Neural progenitor cell (in vitro differentiated cells): ENCODE results near the gene PLK1. TPM values are rescaled to one million over a fixed set of nuclear protein-coding genes. Genes with fewer than 3 reads are reported as not detected.

Experiments used
- DNase-seq: peaks from one replicate; pipeline ENCODE4 v3.0.0-alpha.2; 2016; ENCODE audit warnings: low spot score
- H2AFZ ChIP-seq: fragments of 200-600 bp; sonication (generic); replicated peaks from 2 replicates; pipeline ENCODE4 v1.6.1; 2016; ENCODE audit warnings: antibody characterized with exemption
- H3F3A ChIP-seq: fragments of 200-600 bp; sonication (generic); 2 replicates; pipeline ENCODE4 v1.6.1; 2016; ENCODE audit warnings: antibody characterized with exemption, low read depth
- H3K27ac ChIP-seq: fragments of 200-600 bp; sonication (generic); 2 replicates; pipeline ENCODE4 v1.5.1; 2016; ENCODE audit warnings: mild to moderate bottlenecking
- H3K27me3 ChIP-seq: fragments of 200-600 bp; sonication (generic); 2 replicates; pipeline ENCODE4 v1.6.1; 2016; ENCODE audit warnings: mild to moderate bottlenecking, moderate library complexity
- H3K36me3 ChIP-seq: fragments of 200-600 bp; sonication (generic); 2 replicates; pipeline ENCODE4 v1.5.1; 2016
- H3K4me1 ChIP-seq: fragments of 200-600 bp; sonication (generic); 2 replicates; pipeline ENCODE4 v1.6.1; 2016; ENCODE audit warnings: mixed run types
- H3K4me2 ChIP-seq: fragments of 200-600 bp; sonication (generic); 2 replicates; pipeline ENCODE4 v1.6.1; 2016
- H3K4me3 ChIP-seq: fragments of 200-600 bp; sonication (generic); 2 replicates; pipeline ENCODE4 v1.5.1; 2016
- H3K79me2 ChIP-seq: fragments of 200-600 bp; sonication (generic); 2 replicates; pipeline ENCODE4 v1.6.1; 2016; ENCODE audit warnings: low read depth
- H3K9ac ChIP-seq: fragments of 200-600 bp; sonication (generic); 2 replicates; pipeline ENCODE4 v1.6.1; 2016
- H3K9me3 ChIP-seq: fragments of 200-600 bp; sonication (generic); 2 replicates; pipeline ENCODE4 v1.5.1; 2016; ENCODE audit warnings: low read depth
- H4K20me1 ChIP-seq: fragments of 200-600 bp; sonication (generic); 2 replicates; pipeline ENCODE4 v1.6.1; 2016; ENCODE audit warnings: low read depth
- H3K27ac Mint-ChIP-seq: 3 replicates; pipeline ENCODE4 v1.8.0; 2021; ENCODE audit warnings: mixed read lengths
- H3K27me3 Mint-ChIP-seq: 2 replicates; pipeline ENCODE4 v1.8.0; 2022; ENCODE audit warnings: low read depth, mild to moderate bottlenecking, inconsistent platforms, moderate library complexity, mixed read lengths; ENCODE audit not compliant: insufficient read depth
- H3K36me3 Mint-ChIP-seq: 3 replicates; pipeline ENCODE4 v1.8.0; 2021; ENCODE audit warnings: mixed read lengths
- H3K4me1 Mint-ChIP-seq: 3 replicates; pipeline ENCODE4 v1.8.0; 2021; ENCODE audit warnings: mixed read lengths
- H3K4me3 Mint-ChIP-seq: 3 replicates; pipeline ENCODE4 v1.8.0; 2021; ENCODE audit warnings: mild to moderate bottlenecking, moderate library complexity, mixed read lengths
- H3K9me3 Mint-ChIP-seq: 3 replicates; pipeline ENCODE4 v1.8.0; 2020; ENCODE audit warnings: mixed read lengths
- CTCF ChIP-seq: fragments of 200-600 bp; sonication (generic); IDR thresholded peaks from 2 replicates; pipeline ENCODE4 v1.5.1; 2017; ENCODE audit warnings: antibody characterized with exemption, mild to moderate bottlenecking
- EZH2 ChIP-seq: fragments of 200-600 bp; sonication (generic); IDR thresholded peaks from 2 replicates; pipeline ENCODE4 v1.6.1; 2017; ENCODE audit warnings: antibody characterized with exemption, mild to moderate bottlenecking, moderate library complexity
- EZH2phosphoT487 ChIP-seq: fragments of 200-600 bp; sonication (generic); IDR thresholded peaks from 2 replicates; pipeline ENCODE4 v1.6.1; 2017; ENCODE audit warnings: antibody characterized with exemption
- total RNA-seq: library from RNA; depleted of rRNA; stranded (reverse); fragments of >200 nt; gene quantifications from 2 replicates; pipeline ENCODE4 v1.2.3, GENCODE V29; 2015; ENCODE audit warnings: low replicate concordance

Gene PLK1
- total RNA-seq, 1 donor from 2014 or later: 93.5 TPM

GRCh38 chr16:23668873-23669272 lies 9.8 kb upstream of the PLK1 start:
- Histone ChIP-seq H3K9me3 (no peaks in the 10 kb centered on the region), H3K79me2 (no peaks in the 10 kb centered on the region), H3K27ac (no peak overlapping the region), H3K4me3 (no peak overlapping the region), H3K4me2 (no peak overlapping the region), H2AFZ (no peak overlapping the region), H3F3A (peaks cover 14% of the 10 kb centered on the region), H3K9ac (no peak overlapping the region), H3K27me3 (no peaks in the 10 kb centered on the region), H3K4me1 (peaks cover 9% of the 10 kb centered on the region), H4K20me1 (peaks cover 8% of the 10 kb centered on the region), H3K36me3 (no peaks in the 10 kb centered on the region)
- TF ChIP-seq EZH2: no peak
- TF ChIP-seq CTCF: no peak
- TF ChIP-seq EZH2phosphoT487: no peak
- Mint-ChIP-seq H3K4me3 (no peak overlapping the region), H3K27ac (no peak overlapping the region), H3K27me3 (no peaks in the 10 kb centered on the region), H3K36me3 (peaks cover 21% of the 10 kb centered on the region), H3K4me1 (peaks cover 3% of the 10 kb centered on the region), H3K9me3 (no peaks in the 10 kb centered on the region)
- DNase-seq: no peak

GRCh38 chr16:23670137-23670776 lies 8.4 kb upstream of the PLK1 start:
- TF ChIP-seq EZH2 (no peak), CTCF (no peak)
- no peaks in the 10 kb centered on the region for H3K27me3 ChIP-seq
- Mint-ChIP-seq H3K27me3 (no peaks in the 10 kb centered on the region), H3K36me3 (peaks cover 14% of the 10 kb centered on the region), H3K4me1 (peaks cover 5% of the 10 kb centered on the region), H3K4me3 (no peak overlapping the region), H3K9me3 (no peaks in the 10 kb centered on the region), H3K27ac (no peak overlapping the region)
- H3K4me3 ChIP-seq: no peak overlapping the region
- no peaks in the 10 kb centered on the region for H3K36me3 ChIP-seq
- H4K20me1 ChIP-seq: peaks cover 9% of the 10 kb centered on the region
- no peak overlapping the region for H3K4me2 ChIP-seq
- no peak overlapping the region for H3K9ac ChIP-seq
- peaks cover 19% of the 10 kb centered on the region for H3K4me1 ChIP-seq
- no peak overlapping the region for H2AFZ ChIP-seq
- H3K79me2 ChIP-seq: no peaks in the 10 kb centered on the region
- peaks cover 27% of the 10 kb centered on the region for H3F3A ChIP-seq
- no peaks in the 10 kb centered on the region for H3K9me3 ChIP-seq
- H3K27ac ChIP-seq: no peak overlapping the region
- no peak for DNase-seq

- peaks cover 45% of the 10 kb centered on the region for H3F3A ChIP-seq
- H3K27me3 ChIP-seq: no peaks in the 10 kb centered on the region
- peak overlapping the region; percentile 74 for H3K27ac ChIP-seq
- Mint-ChIP-seq H3K4me1 (peaks cover 5% of the 10 kb centered on the region), H3K27ac (no peak overlapping the region), H3K36me3 (peaks cover 4% of the 10 kb centered on the region), H3K27me3 (no peaks in the 10 kb centered on the region), H3K4me3 (no peak overlapping the region), H3K9me3 (no peaks in the 10 kb centered on the region)
- H4K20me1 ChIP-seq: peaks cover 12% of the 10 kb centered on the region
- H3K9me3 ChIP-seq: no peaks in the 10 kb centered on the region
- peaks cover 19% of the 10 kb centered on the region for H3K4me1 ChIP-seq
- no peak for TF ChIP-seq CTCF
- TF ChIP-seq EZH2phosphoT487: peak; percentile 35
- TF ChIP-seq EZH2: no peak
- DNase-seq: peak; percentile 81
- H3K4me3 ChIP-seq: no peak overlapping the region
- no peak overlapping the region for H3K9ac ChIP-seq
- H3K79me2 ChIP-seq: peaks cover 4% of the 10 kb centered on the region
- H2AFZ ChIP-seq: no peak overlapping the region
- peak overlapping the region; percentile 54 for H3K4me2 ChIP-seq
- no peaks in the 10 kb centered on the region for H3K36me3 ChIP-seq
Observed at GRCh38 chr16:23673971-23674614, 4.6 kb upstream of the PLK1 start.
